NCI-H1417 (cell line): ENCODE results near the gene CACNB2.
A peak's percentile ranks its signal among the peaks of the same experiment; 100 is the strongest.
"Not testable (repeated sequence)": the region's sequence is repeated elsewhere in the genome, so short reads cannot be mapped to it uniquely, and the experiment has no call there.

Source experiments
- DNase-seq, 3 experiments: peaks; one replicate each; lab custom pipeline; 2025; lab: John Stamatoyannopoulos, UW

The CACNB2 gene

GRCh38 chr10:18401416-18402195 is 261.4 kb downstream of the CACNB2 start:
- no peak for DNase-seq

GRCh38 chr10:18402853-18403252 is 262.6 kb downstream of the CACNB2 start:
- no peak for DNase-seq

GRCh38 chr10:18404530-18404929 is 264.3 kb downstream of the CACNB2 start:
- DNase-seq: peak in 1 of 3 experiments; percentile 2

- DNase-seq: no peak
Measured at GRCh38 chr10:18406136-18406535, 265.9 kb downstream of the CACNB2 start.

GRCh38 chr10:18409599-18410397 is 269.6 kb downstream of the CACNB2 start:
- DNase-seq: peak in 1 of 3 experiments; percentile 2

- no peak for DNase-seq
Measured at GRCh38 chr10:18414061-18414460, 273.8 kb downstream of the CACNB2 start.

- DNase-seq: no peak
Measured at GRCh38 chr10:18417950-18418527, 277.8 kb downstream of the CACNB2 start.

- DNase-seq: no peak
Measured at GRCh38 chr10:18418541-18419215, 278.5 kb downstream of the CACNB2 start.

- DNase-seq: no peak
Measured at GRCh38 chr10:18419945-18420344, 279.7 kb downstream of the CACNB2 start.

GRCh38 chr10:18421726-18422293 is 281.6 kb downstream of the CACNB2 start:
- DNase-seq: no peak

GRCh38 chr10:18423058-18423637 is 282.9 kb downstream of the CACNB2 start:
- no peak for DNase-seq

GRCh38 chr10:18424200-18424599 is 284.0 kb downstream of the CACNB2 start:
- peak in 1 of 3 experiments; percentile 1 for DNase-seq

- DNase-seq: no peak
Measured at GRCh38 chr10:18429335-18429734, 289.1 kb downstream of the CACNB2 start.

GRCh38 chr10:18436902-18437301 is 296.7 kb downstream of the CACNB2 start:
- DNase-seq: no peak

- no peak for DNase-seq
Measured at GRCh38 chr10:18437486-18437885, 297.3 kb downstream of the CACNB2 start.

GRCh38 chr10:18438361-18439126 is 298.3 kb downstream of the CACNB2 start:
- no peak for DNase-seq

- no peak for DNase-seq
Measured at GRCh38 chr10:18439601-18440000, 299.4 kb downstream of the CACNB2 start.

- not testable (repeated sequence) for DNase-seq
Measured at GRCh38 chr10:18445635-18446034, 305.4 kb downstream of the CACNB2 start.

- DNase-seq: no peak
Measured at GRCh38 chr10:18446205-18446604, 306.0 kb downstream of the CACNB2 start.

- no peak for DNase-seq
Measured at GRCh38 chr10:18449611-18450026, 309.4 kb downstream of the CACNB2 start.

GRCh38 chr10:18450298-18450697 is 310.1 kb downstream of the CACNB2 start:
- no peak for DNase-seq
